ENCODE measurements around the gene UFD1. TPM values are rescaled to one million over a fixed set of nuclear protein-coding genes. Genes with fewer than 3 reads are reported as not detected.

Gene UFD1
- polyA plus RNA-seq, 3 donors = 57.0 to 82.5 (median 68.5) TPM

GRCh38 chr22:19508024-19508776 is 29.2 kb upstream of the UFD1 start:
- intact Hi-C loops (cut with micrococcal nuclease) = no loop called here
- Histone ChIP-seq H3K79me2 (ENCODE audit: insufficient read depth, low read length) (no peaks in the 10 kb centered on the region), H3K9me3 (replicated peaks in 1 of 2; ENCODE audit: control insufficient read depth in 1 of 2, insufficient read depth in 1 of 2, low read length in 2 of 2) (no peaks in the 10 kb centered on the region), H2AFZ (ENCODE audit: insufficient read depth, low read depth, low read length, poor library complexity, severe bottlenecking) (no peak overlapping the region), H3K27ac (ENCODE audit: low read depth in 1 of 2, low read length in 2 of 2) (no peak overlapping the region), H3K4me2 (replicated peaks; ENCODE audit: extremely low read depth, low read length, poor library complexity, severe bottlenecking) (no peak overlapping the region), H3K36me3 (replicated peaks in 1 of 2; ENCODE audit: control insufficient read depth in 1 of 2, insufficient read depth in 2 of 2, low read length in 2 of 2) (peaks cover 4 to 58% of the 10 kb centered on the region in 2 donors), H3K4me1 (ENCODE audit: control insufficient read depth in 1 of 2, insufficient read depth in 2 of 2, low read length in 2 of 2) (no peaks in the 10 kb centered on the region), H3K27me3 (ENCODE audit: control insufficient read depth in 2 of 2, insufficient read depth in 2 of 2, low read length in 2 of 2) (no peaks in the 10 kb centered on the region), H4K20me1 (ENCODE audit: insufficient read depth, low read length) (no peaks in the 10 kb centered on the region), H3K9ac (ENCODE audit: insufficient read depth, low read length, poor library complexity, severe bottlenecking) (no peak overlapping the region), H3K4me3 (replicated peaks in 1 of 3; ENCODE audit: low read depth in 2 of 3, low read length in 3 of 3) (no peak overlapping the region)
- Mint-ChIP-seq H3K4me1 (no peaks in the 10 kb centered on the region), H3K27ac (peak overlapping the region in 1 of 7 donors; percentile 37), H3K36me3 (peaks cover 44 to 64% of the 10 kb centered on the region in 2 donors), H3K9me3 (no peaks in the 10 kb centered on the region), H3K4me3 (no peak overlapping the region), H3K27me3 (ENCODE audit: low read depth in 3 of 3) (no peaks in the 10 kb centered on the region)
- 92% methylated on average over 7 of the region's 10 CpGs for WGBS (ENCODE audit: insufficient coverage)
- no peak for DNase-seq
- TF ChIP-seq CTCF (IDR thresholded peaks at IDR 0.05) = no peak

- Mint-ChIP-seq H3K36me3 (peaks cover 38 to 57% of the 10 kb centered on the region in 2 donors), H3K4me1 (no peaks in the 10 kb centered on the region), H3K27ac (no peak overlapping the region), H3K9me3 (no peaks in the 10 kb centered on the region), H3K4me3 (no peak overlapping the region), H3K27me3 (ENCODE audit: low read depth in 3 of 3) (no peaks in the 10 kb centered on the region)
- Histone ChIP-seq H3K79me2 (ENCODE audit: insufficient read depth, low read length) (no peaks in the 10 kb centered on the region), H3K9me3 (replicated peaks in 1 of 2; ENCODE audit: control insufficient read depth in 1 of 2, insufficient read depth in 1 of 2, low read length in 2 of 2) (no peaks in the 10 kb centered on the region), H2AFZ (ENCODE audit: insufficient read depth, low read depth, low read length, poor library complexity, severe bottlenecking) (no peak overlapping the region), H3K4me3 (replicated peaks in 1 of 3; ENCODE audit: low read depth in 2 of 3, low read length in 3 of 3) (no peak overlapping the region), H3K27ac (ENCODE audit: low read depth in 1 of 2, low read length in 2 of 2) (no peak overlapping the region), H3K27me3 (ENCODE audit: control insufficient read depth in 2 of 2, insufficient read depth in 2 of 2, low read length in 2 of 2) (no peaks in the 10 kb centered on the region), H3K4me1 (ENCODE audit: control insufficient read depth in 1 of 2, insufficient read depth in 2 of 2, low read length in 2 of 2) (no peaks in the 10 kb centered on the region), H3K36me3 (replicated peaks in 1 of 2; ENCODE audit: control insufficient read depth in 1 of 2, insufficient read depth in 2 of 2, low read length in 2 of 2) (peaks cover 4 to 51% of the 10 kb centered on the region in 2 donors), H4K20me1 (ENCODE audit: insufficient read depth, low read length) (no peaks in the 10 kb centered on the region), H3K9ac (ENCODE audit: insufficient read depth, low read length, poor library complexity, severe bottlenecking) (no peak overlapping the region), H3K4me2 (replicated peaks; ENCODE audit: extremely low read depth, low read length, poor library complexity, severe bottlenecking) (no peak overlapping the region)
- 100% methylated on average over 3 of the region's 4 CpGs for WGBS (ENCODE audit: insufficient coverage)
- intact Hi-C loops (cut with micrococcal nuclease) = no loop called here
- TF ChIP-seq CTCF (IDR thresholded peaks at IDR 0.05) = no peak
- DNase-seq = no peak
Measured at GRCh38 chr22:19507534-19507861, 28.5 kb upstream of the UFD1 start.

Measured in CD14-positive monocyte (primary cell).